ENCODE results near the gene SUOX. TPM values are rescaled to one million over a fixed set of nuclear protein-coding genes. Genes with fewer than 3 reads are reported as not detected.

The SUOX gene
- total RNA-seq, 4 donors from 2014 or later = 18.3 to 29.0 (median 25.3) TPM

DNA sequence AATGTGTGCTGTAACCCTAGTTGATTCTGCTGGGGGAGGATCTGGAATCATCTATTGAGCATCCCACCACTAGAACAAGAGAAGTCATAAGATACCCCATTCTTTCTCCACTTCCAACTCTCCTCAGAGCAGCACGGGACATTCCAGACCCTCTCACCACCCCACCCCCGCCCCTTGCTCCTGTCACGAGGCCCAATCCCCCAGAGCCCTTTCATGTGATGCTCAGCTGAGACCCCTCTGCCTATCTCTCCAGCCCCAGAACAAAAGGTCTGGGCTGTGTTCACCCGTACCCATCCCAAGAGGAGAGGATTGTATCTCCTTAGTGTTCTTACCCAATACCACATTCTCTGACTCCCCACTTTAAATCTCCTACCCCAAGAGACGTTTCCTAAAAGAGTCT lies 31.8 kb upstream of the SUOX start:
- 71% methylated on average over 5 of the region's 5 CpGs for WGBS
- Histone ChIP-seq H3K4me3 (no peak overlapping the region), H3K4me1 (peaks cover 13 to 36% (median 29%) of the 10 kb centered on the region in 4 donors), H3K27ac (replicated peaks in 1 of 4) (peak overlapping the region in 1 of 4 donors; percentile 90), H3K27me3 (no peaks in the 10 kb centered on the region), H3K36me3 (peaks cover 0 to 18% (median 10%) of the 10 kb centered on the region in 4 donors), H3K9me3 (no peaks in the 10 kb centered on the region)
- no peak for DNase-seq (ENCODE audit: extremely low spot score)
- intact Hi-C loops (cut with DNase I) = loop anchor here (5.0 kb wide), 1 partner anchor 33 kb away; the partner anchor contains the start of gene DGKA
- TF ChIP-seq, protein P1, sequence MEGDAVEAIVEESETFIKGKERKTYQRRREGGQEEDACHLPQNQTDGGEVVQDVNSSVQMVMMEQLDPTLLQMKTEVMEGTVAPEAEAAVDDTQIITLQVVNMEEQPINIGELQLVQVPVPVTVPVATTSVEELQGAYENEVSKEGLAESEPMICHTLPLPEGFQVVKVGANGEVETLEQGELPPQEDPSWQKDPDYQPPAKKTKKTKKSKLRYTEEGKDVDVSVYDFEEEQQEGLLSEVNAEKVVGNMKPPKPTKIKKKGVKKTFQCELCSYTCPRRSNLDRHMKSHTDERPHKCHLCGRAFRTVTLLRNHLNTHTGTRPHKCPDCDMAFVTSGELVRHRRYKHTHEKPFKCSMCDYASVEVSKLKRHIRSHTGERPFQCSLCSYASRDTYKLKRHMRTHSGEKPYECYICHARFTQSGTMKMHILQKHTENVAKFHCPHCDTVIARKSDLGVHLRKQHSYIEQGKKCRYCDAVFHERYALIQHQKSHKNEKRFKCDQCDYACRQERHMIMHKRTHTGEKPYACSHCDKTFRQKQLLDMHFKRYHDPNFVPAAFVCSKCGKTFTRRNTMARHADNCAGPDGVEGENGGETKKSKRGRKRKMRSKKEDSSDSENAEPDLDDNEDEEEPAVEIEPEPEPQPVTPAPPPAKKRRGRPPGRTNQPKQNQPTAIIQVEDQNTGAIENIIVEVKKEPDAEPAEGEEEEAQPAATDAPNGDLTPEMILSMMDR (IDR thresholded peaks at IDR 0.05) = no peak
- TF ChIP-seq EP300 (IDR thresholded peaks at IDR 0.05) = no peak
- no peak for TF ChIP-seq POLR2A (IDR thresholded peaks at IDR 0.05; ENCODE audit: low read depth)
- no peak for TF ChIP-seq POLR2AphosphoS5 (IDR thresholded peaks at IDR 0.05)

DNA sequence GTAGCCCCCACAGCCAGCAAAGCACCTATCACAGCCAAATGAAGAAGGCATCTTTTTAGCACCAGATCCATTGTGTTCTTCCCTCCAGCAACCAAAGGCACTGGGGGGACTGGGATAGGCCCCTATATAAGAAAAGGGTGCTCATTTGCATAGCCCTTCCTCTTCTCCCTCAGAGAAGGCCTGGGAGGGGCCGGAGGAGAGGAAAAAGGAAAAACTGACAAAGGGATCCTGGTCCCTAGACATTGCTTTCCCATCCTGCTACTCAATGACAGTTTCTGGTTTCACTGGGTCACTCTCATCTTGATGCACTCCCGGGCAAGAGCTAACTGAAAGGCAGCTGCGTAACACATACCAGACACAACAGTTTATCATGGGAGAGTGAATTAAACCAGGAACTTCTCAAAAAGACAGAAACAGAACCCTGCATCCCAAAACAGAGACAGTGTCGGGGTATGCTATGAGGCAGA lies 31.1 kb upstream of the SUOX start, which contains the start of gene PMEL:
Gene PMEL, minus strand, starts transcription at position 102 of the 467 bp plus-strand sequence. Its CDS starts 31 bp downstream, at position 71.
- Histone ChIP-seq H3K4me1 (peaks cover 13 to 38% (median 31%) of the 10 kb centered on the region in 4 donors), H3K9me3 (no peaks in the 10 kb centered on the region), H3K27ac (replicated peaks in 1 of 4) (peak within 1 kb of the TSS; percentile 87 to 91 (median 90)), H3K27me3 (no peaks in the 10 kb centered on the region), H3K4me3 (peak within 1 kb of the TSS; percentile 72 to 92 (median 84)), H3K36me3 (peaks cover 0 to 26% (median 15%) of the 10 kb centered on the region in 4 donors)
- TF ChIP-seq POLR2A (IDR thresholded peaks at IDR 0.05; ENCODE audit: low read depth) = no peak
- no peak for TF ChIP-seq POLR2AphosphoS5 (IDR thresholded peaks at IDR 0.05)
- TF ChIP-seq, protein P1 (IDR thresholded peaks at IDR 0.05) = no peak
- no peak for TF ChIP-seq EP300 (IDR thresholded peaks at IDR 0.05)
- DNase-seq (ENCODE audit: extremely low spot score) = no peak
- intact Hi-C loops (cut with DNase I) = loop anchor here (5.0 kb wide), 1 partner anchor 34 kb away; the partner anchor contains the start of gene DGKA
- WGBS = 1% methylated on average over 4 of the region's 4 CpGs

DNA sequence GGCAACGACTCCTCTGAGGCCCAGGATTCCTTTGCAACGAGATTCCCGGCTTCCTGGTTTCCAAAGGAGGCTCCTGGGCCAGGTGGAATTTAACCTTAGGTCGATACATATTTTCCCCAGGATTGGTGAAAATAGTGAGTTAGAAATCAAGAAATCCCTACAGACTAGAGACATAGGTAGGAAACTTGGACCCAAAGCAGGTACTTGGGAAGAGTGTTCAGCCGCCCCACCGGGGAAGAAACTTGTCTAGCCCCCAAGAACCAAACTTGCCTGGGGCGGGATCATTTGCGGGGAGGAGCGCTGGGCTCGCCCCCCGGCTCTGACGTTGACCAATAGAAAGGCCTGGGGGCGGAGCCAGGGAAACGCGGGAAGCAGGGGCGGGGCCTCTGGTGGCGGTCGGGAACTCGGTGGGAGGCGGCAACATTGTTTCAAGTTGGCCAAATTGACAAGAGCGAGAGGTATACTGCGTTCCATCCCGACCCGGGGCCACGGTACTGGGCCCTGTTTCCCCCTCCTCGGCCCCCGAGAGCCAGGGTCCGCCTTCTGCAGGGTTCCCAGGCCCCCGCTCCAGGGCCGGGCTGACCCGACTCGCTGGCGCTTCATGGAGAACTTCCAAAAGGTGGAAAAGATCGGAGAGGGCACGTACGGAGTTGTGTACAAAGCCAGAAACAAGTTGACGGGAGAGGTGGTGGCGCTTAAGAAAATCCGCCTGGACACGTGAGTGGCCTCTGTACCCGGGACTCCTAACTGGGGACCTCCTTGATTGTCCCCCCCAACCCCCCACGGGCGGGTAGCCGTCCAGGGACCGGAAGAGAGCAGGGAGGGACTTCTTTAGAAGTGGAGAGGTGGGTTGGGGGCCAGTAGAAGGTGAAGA lies 30.4 kb upstream of the SUOX start, which contains the start of gene CDK2:
Gene CDK2, plus strand, starts transcription at position 423 of the 874 bp plus-strand sequence. Its CDS starts 179 bp downstream, at position 602.
- Histone ChIP-seq H3K4me3 (peak within 1 kb of the TSS; percentile 72 to 92 (median 84)), H3K27me3 (no peaks in the 10 kb centered on the region), H3K4me1 (peaks cover 13 to 45% (median 37%) of the 10 kb centered on the region in 4 donors), H3K27ac (replicated peaks in 1 of 4) (peak within 1 kb of the TSS; percentile 87 to 91 (median 90)), H3K9me3 (no peaks in the 10 kb centered on the region), H3K36me3 (peaks cover 0 to 32% (median 16%) of the 10 kb centered on the region in 4 donors)
- intact Hi-C loops (cut with DNase I) = loop anchor here (5.0 kb wide), 1 partner anchor 34 kb away; the partner anchor contains the start of gene DGKA
- TF ChIP-seq POLR2A (IDR thresholded peaks at IDR 0.05; ENCODE audit: low read depth) (peak; percentile 74), EP300 (IDR thresholded peaks at IDR 0.05) (no peak), POLR2AphosphoS5 (IDR thresholded peaks at IDR 0.05) (peak; percentile 89 to 94)
- TF ChIP-seq, protein P1 (IDR thresholded peaks at IDR 0.05) = no peak
- DNase-seq (ENCODE audit: extremely low spot score) = peak; percentile 99
- WGBS = 2% methylated on average over 36 of the region's 45 CpGs

DNA sequence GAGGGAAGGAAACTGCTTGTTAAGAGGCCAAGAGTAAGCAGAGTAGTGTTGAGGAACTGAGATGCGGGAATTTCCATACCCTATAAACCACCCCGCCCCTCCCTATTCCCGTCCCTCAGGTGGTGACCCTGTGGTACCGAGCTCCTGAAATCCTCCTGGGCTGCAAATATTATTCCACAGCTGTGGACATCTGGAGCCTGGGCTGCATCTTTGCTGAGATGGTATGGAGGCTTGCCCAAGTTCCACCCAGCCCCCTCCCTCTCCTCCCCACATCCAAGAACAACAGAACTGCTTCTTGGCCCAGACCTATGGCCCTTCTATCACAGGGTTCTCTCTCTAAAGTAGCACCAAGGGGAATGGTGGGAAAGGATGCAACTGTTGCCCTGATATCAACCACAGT lies 27.7 kb upstream of the SUOX start:
- Histone ChIP-seq H3K9me3 (no peaks in the 10 kb centered on the region), H3K27me3 (no peaks in the 10 kb centered on the region), H3K4me3 (no peak overlapping the region), H3K27ac (replicated peaks in 1 of 4) (peak overlapping the region in 2 of 4 donors; percentile 5 to 35), H3K36me3 (peaks cover 0 to 32% (median 16%) of the 10 kb centered on the region in 4 donors), H3K4me1 (peaks cover 17 to 56% (median 50%) of the 10 kb centered on the region in 4 donors)
- intact Hi-C loops (cut with DNase I) = loop anchor here (5.0 kb wide), 1 partner anchor 37 kb away; the partner anchor contains the start of gene DGKA
- no peak for DNase-seq (ENCODE audit: extremely low spot score)
- TF ChIP-seq POLR2A (IDR thresholded peaks at IDR 0.05; ENCODE audit: low read depth) (no peak), EP300 (IDR thresholded peaks at IDR 0.05) (no peak), POLR2AphosphoS5 (IDR thresholded peaks at IDR 0.05) (no peak)
- TF ChIP-seq, protein P1 (IDR thresholded peaks at IDR 0.05) = no peak
- WGBS = 81% methylated on average over 4 of the region's 4 CpGs
